Islet of Langerhans (tissue), 1 donor: ENCODE data around the gene C19orf25.

Experiments used
- FAIRE-seq: peaks from one replicate; lab custom pipeline; 2011; peaks lifted over from hg19 to GRCh38; lab: Jason Lieb, UNC

Gene C19orf25

GRCh38 chr19:1496714-1497577 lies 17.9 kb upstream of the C19orf25 start:
- no peak for FAIRE-seq

DNA sequence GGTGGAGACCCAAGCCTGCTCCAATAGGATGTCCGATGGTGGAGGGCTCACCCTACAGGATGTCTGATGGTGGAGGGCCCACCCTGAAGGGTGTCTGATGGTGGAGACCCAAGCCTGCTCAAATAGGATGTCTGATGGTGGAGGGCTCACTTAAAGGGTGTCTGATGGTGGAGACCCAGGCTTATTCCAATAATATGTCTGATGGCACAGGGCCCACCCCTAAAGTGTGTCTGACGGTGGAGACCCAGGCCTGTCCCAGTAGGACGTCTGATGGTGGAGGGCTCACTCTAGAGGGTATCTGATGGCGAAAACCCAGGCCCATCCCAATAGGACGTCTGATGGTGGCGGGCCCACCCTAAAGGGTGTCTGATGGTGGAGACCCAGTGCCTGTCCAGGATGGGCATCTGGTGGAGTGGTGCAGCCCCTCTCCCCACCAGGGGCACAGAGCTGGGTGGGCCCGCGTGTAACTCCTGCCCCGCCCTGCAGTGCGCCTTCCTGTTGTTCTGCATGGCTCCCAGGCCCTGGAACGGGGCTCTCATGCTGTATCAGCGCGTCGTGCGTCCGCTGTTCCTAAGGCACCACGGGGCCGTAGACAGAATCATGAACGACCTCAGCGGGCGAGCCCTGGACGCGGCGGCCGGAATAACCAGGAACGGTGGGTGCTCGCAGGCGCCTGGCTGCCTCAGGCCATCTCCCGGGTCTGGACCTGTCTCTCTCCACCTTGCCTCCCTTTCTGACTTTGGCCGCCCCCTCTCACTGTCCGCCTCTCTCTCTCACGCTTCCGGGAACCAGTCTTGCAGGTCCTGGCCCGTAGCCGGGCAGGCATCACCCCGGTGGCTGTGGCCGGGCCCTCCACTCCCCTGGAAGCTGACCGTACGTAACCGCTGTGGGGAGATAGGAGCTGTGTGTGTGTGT lies 17.0 kb upstream of the C19orf25 start:
- no peak for FAIRE-seq

GRCh38 chr19:1495051-1495798 lies 16.2 kb upstream of the C19orf25 start:
- FAIRE-seq = no peak

- no peak for FAIRE-seq
These were observed 15.2 kb upstream of the C19orf25 start for GRCh38 chr19:1494115-1494815.

DNA sequence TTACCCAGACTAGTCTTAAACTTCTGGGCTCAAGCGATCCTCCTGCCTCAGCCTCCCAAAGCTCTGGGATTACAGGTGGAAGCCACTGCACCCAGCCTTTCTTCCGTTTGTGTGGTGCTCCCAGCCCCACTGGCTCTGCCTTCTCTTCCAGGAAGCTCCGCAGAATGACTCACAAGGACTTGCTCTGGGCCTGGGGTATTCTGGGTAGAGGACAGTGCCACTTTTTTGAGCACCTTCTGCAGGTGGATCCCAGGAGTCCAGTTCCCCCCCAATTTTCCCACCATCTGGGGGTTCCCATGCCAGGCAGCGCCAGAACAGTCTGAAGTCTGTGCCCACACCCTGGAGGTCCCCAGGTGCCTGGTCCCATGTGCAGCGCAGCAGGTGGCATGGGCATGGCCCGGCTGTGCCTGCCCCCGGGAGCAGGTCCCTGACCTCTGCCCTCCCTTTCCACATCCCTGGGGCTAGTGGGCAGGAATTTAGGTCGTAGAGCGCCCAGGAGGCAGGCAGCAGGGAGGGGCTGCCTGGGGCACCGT lies 13.5 kb upstream of the C19orf25 start:
- FAIRE-seq = no peak

DNA sequence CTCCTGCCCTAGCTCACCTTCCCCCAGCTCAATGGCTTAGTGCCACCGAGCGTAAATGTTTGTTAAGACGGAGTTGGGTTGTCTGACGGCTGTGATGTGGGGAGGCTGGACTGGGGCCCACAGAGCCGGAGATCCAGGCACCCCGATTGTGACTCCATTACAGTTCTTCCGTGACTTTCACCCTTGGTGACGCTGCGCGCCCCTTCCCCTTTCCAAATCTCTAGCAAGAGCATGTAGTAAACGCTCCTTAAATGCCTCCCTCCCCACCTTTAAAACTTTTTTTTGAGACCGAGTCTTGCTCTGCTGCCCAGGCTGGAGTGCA lies 12.8 kb upstream of the C19orf25 start:
- FAIRE-seq = no peak

- no peak for FAIRE-seq
These were observed 12.3 kb upstream of the C19orf25 start, which contains the start of gene REEP6 for GRCh38 chr19:1491114-1491848. REEP6 (plus strand) TSS chr19:1491181; CDS start chr19:1491270, 89 bp downstream.

DNA sequence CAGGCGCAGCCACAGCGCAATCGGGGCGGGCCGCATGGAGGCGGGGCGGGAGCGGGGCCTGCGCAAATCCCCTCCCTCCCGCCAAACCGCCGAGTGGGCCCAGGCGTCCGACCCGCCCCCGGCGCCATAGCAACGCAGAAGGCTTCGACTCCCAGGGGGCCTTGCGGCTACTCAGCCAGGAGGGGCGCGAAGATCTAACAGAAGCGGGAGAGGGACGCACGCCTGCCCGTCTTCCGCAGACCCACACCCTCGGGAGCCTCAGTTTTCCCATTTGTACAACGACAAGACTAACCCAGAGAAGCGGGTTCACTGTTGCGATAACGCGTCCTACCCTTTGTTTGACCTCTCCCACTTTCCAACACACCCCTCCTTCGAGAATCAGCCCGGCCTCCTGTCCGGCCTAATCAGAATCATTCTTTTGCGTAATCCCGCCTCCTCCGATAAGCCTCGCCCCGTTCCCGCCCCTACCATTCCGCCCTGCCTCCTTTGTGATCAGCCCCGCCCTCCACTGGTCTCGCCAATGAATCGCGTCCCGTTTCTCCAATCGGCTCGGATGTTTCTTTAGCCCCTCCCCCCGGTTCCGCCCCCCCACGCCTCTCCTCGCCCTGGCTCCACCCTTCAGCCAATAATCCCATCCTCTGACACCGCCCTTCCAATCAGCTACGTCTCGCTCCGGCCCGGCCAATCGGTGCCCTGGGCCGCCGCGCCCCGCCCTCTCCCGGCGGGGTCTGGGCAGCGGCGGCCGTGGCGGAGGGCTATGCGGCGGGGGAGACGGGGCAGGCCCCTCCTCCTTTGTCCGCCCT lies 11.5 kb upstream of the C19orf25 start, which contains the start of gene PCSK4:
Gene PCSK4 (minus strand): TSS at position 40 of the 803 bp plus-strand sequence. CDS start 4 bp downstream, at position 36.
- peak; percentile 68 for FAIRE-seq

DNA sequence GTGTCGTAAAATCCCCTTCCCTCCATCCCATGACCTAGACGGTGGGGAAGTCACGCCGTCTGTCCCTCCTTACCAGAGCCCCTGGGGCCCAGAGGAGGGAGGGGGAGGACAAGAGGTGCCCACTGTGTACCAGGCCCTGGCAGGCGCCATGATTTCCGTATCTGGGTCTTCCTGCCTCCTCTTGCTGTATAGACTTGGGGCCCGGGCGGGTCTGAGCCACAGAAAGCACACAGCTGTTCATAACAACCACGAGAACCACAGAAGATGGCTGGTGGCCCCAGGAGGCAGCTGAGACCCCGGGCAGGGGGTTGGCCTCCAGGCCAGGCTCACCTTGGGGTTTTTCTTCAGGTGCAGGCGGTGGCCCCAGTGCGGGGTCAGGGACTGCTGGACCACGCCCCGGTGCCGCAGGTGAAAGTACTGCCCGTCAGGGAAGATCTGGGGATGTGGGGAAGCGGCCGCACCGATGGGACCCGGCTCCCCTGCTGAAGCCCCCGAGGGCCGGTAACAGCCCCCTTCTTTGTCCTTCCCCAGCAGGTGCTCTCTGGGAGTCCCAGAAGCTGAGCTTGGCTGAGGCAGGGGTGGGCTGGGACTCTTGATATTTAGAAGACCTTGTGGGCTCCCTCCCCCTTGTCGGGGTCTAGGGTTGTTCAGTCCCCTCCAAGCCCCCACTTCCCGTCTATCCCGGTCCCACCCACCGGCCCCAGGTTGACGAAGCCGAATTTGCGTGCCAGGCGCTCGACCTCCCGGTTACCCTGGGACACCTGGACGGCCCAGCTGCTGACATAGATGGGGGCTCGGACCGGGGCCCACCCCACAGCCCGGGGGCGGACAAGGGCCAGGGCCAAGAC lies 10.7 kb upstream of the C19orf25 start:
- no peak for FAIRE-seq

GRCh38 chr19:1488282-1488601 lies 9.2 kb upstream of the C19orf25 start:
- FAIRE-seq = no peak

- no peak for FAIRE-seq
These were observed 8.7 kb upstream of the C19orf25 start for GRCh38 chr19:1487576-1488281.

GRCh38 chr19:1486720-1487575 lies 7.9 kb upstream of the C19orf25 start:
- FAIRE-seq = no peak

- no peak for FAIRE-seq
These were observed 5.0 kb upstream of the C19orf25 start for GRCh38 chr19:1483979-1484428.

DNA sequence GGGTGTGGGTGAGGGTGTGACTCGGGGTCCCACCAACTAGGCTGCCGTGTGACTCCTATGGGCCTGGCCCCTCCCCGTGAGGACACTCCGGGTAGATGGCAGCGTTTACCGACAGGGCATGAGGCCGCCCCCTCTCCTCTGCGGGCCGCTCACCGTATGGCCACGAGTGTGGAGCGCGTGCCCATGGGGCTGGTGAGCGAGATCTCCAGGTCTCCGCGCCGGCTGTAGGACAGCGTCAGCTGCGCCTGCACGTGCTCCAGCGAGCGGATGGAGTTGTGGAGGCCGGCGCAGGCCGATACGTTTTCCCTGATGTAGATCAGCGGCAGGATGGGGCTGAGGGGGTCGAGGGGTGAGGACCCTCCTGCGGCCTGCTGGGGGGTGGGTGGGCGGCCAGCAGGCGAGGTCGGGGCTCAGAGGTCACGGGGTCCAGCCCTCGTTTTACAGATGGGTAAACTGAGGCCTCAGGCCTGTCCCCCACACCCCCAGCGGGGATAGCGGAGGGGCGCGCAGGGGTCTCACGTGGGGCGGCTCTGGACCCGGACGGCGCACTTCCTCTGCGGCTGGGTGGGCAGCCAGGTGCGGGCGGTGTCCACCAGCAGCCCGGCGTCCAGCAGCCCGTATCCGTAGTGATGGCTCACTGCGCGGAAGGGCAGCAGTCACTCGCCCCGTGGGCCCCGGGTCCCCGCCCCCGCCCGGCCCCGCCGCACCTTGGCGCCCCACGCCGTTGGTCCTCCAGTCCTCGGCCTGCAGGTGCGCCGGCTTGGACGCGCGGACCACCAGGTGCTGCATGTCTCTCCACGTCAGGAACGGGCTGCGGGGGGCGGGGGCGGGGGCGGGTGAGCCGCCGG lies 4.3 kb upstream of the C19orf25 start:
- FAIRE-seq = no peak

- no peak for FAIRE-seq
These were observed 3.5 kb upstream of the C19orf25 start for GRCh38 chr19:1482361-1483130.
